Karpas-422 (cell line): Measurements from ENCODE around the gene SLC6A1. TPM values are rescaled to one million over a fixed set of nuclear protein-coding genes. Genes with fewer than 3 reads are reported as not detected.

Experiments used
- DNase-seq: peaks from one replicate; pipeline ENCODE4 v3.0.0-alpha.2; 2015
- H2AFZ ChIP-seq: fragments of 200-600 bp; sonication (generic); 2 replicates; pipeline ENCODE4 v1.6.1; 2014; ENCODE audit warnings: antibody characterized with exemption, low read length, mixed read lengths
- H3K27ac ChIP-seq: fragments of 200-600 bp; sonication (generic); 2 replicates; pipeline ENCODE4 v1.5.1; 2014; ENCODE audit warnings: mild to moderate bottlenecking, low read length, moderate library complexity
- H3K27me3 ChIP-seq: fragments of 200-600 bp; sonication (generic); 2 replicates; pipeline ENCODE4 v1.6.1; 2014; ENCODE audit warnings: low read length, mixed read lengths
- H3K36me3 ChIP-seq: fragments of 200-600 bp; sonication (generic); 2 replicates; pipeline ENCODE4 v1.6.1; 2014; ENCODE audit warnings: low read length, mixed read lengths; ENCODE audit not compliant: insufficient read depth
- H3K4me1 ChIP-seq: fragments of 200-600 bp; sonication (generic); 2 replicates; pipeline ENCODE4 v1.6.1; 2014; ENCODE audit warnings: mild to moderate bottlenecking, low read length, mixed read lengths
- H3K4me2 ChIP-seq: fragments of 200-600 bp; sonication (generic); 2 replicates; pipeline ENCODE4 v1.6.1; 2014; ENCODE audit warnings: low read length, low read depth, mild to moderate bottlenecking; ENCODE audit not compliant: poor library complexity, severe bottlenecking
- H3K4me3 ChIP-seq: fragments of 200-600 bp; sonication (generic); 2 replicates; pipeline ENCODE4 v1.5.1; 2014; ENCODE audit warnings: mild to moderate bottlenecking, antibody characterized with exemption, low read length, mixed read lengths
- H3K79me2 ChIP-seq: fragments of 200-600 bp; sonication (generic); 2 replicates; pipeline ENCODE4 v1.6.1; 2014; ENCODE audit warnings: mild to moderate bottlenecking, low read length, mixed read lengths
- H3K9ac ChIP-seq: fragments of 200-600 bp; sonication (generic); 2 replicates; pipeline ENCODE4 v1.6.0; 2014; ENCODE audit warnings: low read length
- H3K9me2 ChIP-seq: fragments of 200-600 bp; sonication (generic), shearing (Covaris generic); replicated peaks from 2 replicates; pipeline ENCODE4 v1.6.0; 2014; ENCODE audit warnings: mild to moderate bottlenecking, low read length, moderate library complexity; ENCODE audit not compliant: insufficient read depth
- H3K9me3 ChIP-seq: fragments of 300-700, 200-600 bp; sonication (generic); 2 replicates; pipeline ENCODE4 v1.6.1; 2014; ENCODE audit warnings: low read length, mixed read lengths
- H4K20me1 ChIP-seq: fragments of 200-600 bp; sonication (generic); 2 replicates; pipeline ENCODE4 v1.6.1; 2014; ENCODE audit warnings: mild to moderate bottlenecking, antibody characterized with exemption, low read length, low read depth; ENCODE audit not compliant: insufficient read depth
- total RNA-seq: library from RNA; depleted of rRNA; stranded (reverse); fragments of >200 nt; shearing (Covaris generic); gene quantifications from 2 replicates; pipeline ENCODE4 v1.2.3, GENCODE V29; 2014; ENCODE audit warnings: low replicate concordance

Gene SLC6A1
- total RNA-seq, 1 experiment from 2014 or later: not detected

DNA sequence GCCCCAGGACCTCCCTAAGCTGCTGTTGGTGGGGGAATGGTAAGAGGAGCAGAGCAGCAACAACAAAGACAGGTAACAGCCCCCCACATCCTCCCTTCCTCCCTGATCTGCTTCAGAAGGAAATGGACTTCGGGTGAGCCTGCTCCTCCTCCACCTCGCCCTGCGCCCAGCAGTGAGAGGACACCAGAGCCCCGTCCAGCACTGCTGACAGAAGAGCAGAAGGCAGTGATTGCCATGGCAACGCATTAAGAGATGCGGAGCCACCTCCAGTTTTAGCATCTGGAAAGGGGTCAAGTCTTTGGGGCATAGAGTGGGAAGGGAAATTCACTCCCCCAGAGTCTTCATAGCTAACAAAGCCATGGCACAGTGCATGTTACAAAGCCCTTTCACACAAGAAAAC lies 84.2 kb downstream of the SLC6A1 start:
- no peak overlapping the region for H3K4me3 ChIP-seq
- H3K79me2 ChIP-seq: no peaks in the 10 kb centered on the region
- H3K27ac ChIP-seq: no peak overlapping the region
- H3K9me2 ChIP-seq: no peaks in the 10 kb centered on the region
- no peak overlapping the region for H2AFZ ChIP-seq
- no peaks in the 10 kb centered on the region for H3K4me1 ChIP-seq
- H4K20me1 ChIP-seq: no peaks in the 10 kb centered on the region
- no peak for DNase-seq
- H3K36me3 ChIP-seq: no peaks in the 10 kb centered on the region
- H3K9ac ChIP-seq: no peak overlapping the region
- H3K4me2 ChIP-seq: no peak overlapping the region
- no peaks in the 10 kb centered on the region for H3K9me3 ChIP-seq
- H3K27me3 ChIP-seq: no peaks in the 10 kb centered on the region

DNA sequence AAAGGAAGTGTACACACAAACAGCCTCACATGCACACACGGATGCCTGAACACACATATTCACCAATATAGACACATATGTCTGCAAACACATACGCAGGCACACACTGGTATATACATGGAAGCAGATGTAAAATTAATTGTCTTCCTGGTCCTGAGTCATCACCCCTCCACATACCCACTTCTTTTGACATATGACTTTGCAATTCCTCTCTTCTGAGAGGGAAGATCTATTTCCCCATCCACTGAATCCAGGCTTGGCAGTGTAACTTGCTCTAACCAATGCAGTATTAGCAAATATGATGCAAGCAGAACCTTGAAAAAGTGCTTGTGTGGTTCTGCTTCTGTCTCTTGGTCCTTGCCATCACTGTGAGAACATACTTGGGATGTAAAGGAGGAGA lies 84.9 kb downstream of the SLC6A1 start:
- Histone ChIP-seq H3K9ac (no peak overlapping the region), H3K27ac (no peak overlapping the region), H3K27me3 (no peaks in the 10 kb centered on the region), H3K4me3 (no peak overlapping the region), H3K4me1 (no peaks in the 10 kb centered on the region), H4K20me1 (no peaks in the 10 kb centered on the region), H3K9me2 (no peaks in the 10 kb centered on the region), H3K36me3 (no peaks in the 10 kb centered on the region), H3K9me3 (no peaks in the 10 kb centered on the region), H2AFZ (no peak overlapping the region), H3K79me2 (no peaks in the 10 kb centered on the region), H3K4me2 (no peak overlapping the region)
- DNase-seq: no peak

DNA sequence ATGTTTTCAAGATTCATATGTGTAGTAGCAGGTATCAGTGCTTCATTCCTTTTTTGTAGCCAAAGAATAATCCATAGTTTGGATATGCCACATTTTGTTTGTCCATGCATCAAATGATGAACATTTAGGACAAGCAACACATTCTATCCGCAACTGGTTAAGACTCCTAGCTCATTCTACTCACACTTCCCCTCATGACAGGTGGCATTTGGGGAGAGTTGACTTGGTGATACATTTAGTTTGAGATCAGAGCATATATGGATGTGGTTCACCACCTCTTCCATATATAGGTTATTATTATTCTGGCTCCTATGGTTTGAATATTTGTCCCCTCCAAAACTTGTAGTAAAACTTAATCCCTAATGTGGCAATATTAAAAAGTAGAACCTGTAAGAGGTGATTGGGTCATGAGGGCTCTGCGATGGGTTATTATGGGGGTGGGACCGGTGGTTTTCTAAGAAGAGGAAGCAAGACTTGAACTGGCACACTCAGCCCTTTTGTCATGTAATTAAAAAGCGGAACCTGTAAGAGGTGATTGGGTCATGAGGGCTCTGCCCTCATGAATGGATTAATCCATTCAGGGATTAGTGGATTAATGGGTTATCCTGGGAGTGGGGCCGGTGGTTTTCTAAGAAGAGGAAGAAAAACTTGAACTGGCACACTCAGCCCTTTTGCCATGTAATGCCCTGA lies 86.4 kb downstream of the SLC6A1 start:
- DNase-seq: no peak
- Histone ChIP-seq H3K36me3 (no peaks in the 10 kb centered on the region), H3K4me2 (no peak overlapping the region), H3K9ac (no peak overlapping the region), H3K9me3 (no peaks in the 10 kb centered on the region), H3K27ac (no peak overlapping the region), H3K27me3 (no peaks in the 10 kb centered on the region), H3K9me2 (no peaks in the 10 kb centered on the region), H3K4me1 (no peaks in the 10 kb centered on the region), H4K20me1 (no peaks in the 10 kb centered on the region), H3K4me3 (no peak overlapping the region), H3K79me2 (no peaks in the 10 kb centered on the region), H2AFZ (no peak overlapping the region)

DNA sequence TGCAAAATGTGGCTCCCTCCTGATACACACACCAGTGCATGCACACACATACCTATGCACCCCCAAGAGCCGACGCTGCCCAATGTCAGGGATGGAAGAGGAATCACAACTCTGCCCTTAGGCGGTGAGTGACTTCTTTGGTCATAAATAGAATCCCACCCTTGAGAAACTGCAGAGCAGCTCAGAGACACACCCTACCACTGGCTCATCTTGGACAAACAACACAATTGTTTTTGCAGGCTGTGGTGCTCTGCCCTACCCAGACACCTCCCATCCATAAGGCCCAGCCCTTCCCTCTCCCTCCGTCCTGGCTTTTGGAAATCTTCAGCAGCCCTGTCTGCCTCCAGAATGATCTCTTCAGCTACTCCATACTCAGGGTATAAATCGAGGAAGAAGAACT lies 87.9 kb downstream of the SLC6A1 start:
- H3K9me3 ChIP-seq: no peaks in the 10 kb centered on the region
- H3K79me2 ChIP-seq: no peaks in the 10 kb centered on the region
- H3K36me3 ChIP-seq: no peaks in the 10 kb centered on the region
- no peaks in the 10 kb centered on the region for H3K9me2 ChIP-seq
- H4K20me1 ChIP-seq: no peaks in the 10 kb centered on the region
- no peaks in the 10 kb centered on the region for H3K4me1 ChIP-seq
- H3K27ac ChIP-seq: no peak overlapping the region
- no peaks in the 10 kb centered on the region for H3K27me3 ChIP-seq
- no peak overlapping the region for H3K9ac ChIP-seq
- DNase-seq: no peak
- no peak overlapping the region for H3K4me2 ChIP-seq
- no peak overlapping the region for H2AFZ ChIP-seq
- H3K4me3 ChIP-seq: no peak overlapping the region

DNA sequence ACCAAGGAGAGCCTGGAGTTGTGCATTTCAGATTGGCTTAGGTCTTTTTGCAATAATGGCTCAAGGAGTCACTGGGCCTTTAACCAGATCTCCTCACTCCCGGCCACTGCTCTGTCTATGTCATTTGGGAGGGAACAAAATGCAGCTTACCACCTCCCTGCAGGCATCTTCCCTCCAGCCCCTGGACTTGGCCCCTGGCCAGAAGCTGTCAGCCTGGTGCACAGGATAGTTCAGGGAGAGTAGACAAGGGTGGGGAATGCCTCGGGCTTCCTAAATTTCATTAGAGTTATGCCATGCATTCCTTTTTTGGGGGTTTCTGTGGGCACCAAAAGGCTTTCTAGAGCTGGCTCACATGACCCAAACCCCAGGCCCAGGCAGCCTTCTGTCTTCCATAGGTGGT lies 91.5 kb downstream of the SLC6A1 start:
- Histone ChIP-seq H3K4me2 (no peak overlapping the region), H3K4me1 (no peaks in the 10 kb centered on the region)

DNA sequence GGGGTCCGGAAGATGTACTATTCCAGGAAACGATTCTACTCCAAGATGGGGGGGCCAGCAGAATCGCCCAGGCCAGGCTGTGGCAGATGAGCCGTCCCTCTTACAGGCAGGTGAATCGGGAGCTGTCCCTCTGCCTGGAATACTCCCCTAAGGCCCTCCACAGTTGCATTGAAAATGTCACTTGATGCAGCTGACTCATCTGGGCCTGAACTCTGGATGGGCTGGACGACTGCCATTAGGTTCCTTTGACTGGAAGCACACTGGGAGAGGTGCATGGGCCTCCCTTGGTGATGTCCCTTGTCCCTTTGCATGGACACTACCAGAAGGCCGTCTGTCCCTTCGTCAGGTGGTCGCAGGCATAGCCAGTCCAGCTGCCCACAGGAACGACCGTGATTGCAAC lies 92.1 kb downstream of the SLC6A1 start:
- no peaks in the 10 kb centered on the region for H3K4me1 ChIP-seq
- no peaks in the 10 kb centered on the region for H3K9me3 ChIP-seq
- H3K79me2 ChIP-seq: no peaks in the 10 kb centered on the region
- H3K9ac ChIP-seq: no peak overlapping the region
- no peak overlapping the region for H3K4me2 ChIP-seq
- no peaks in the 10 kb centered on the region for H3K36me3 ChIP-seq
- H3K9me2 ChIP-seq: no peaks in the 10 kb centered on the region
- no peak overlapping the region for H2AFZ ChIP-seq
- no peaks in the 10 kb centered on the region for H4K20me1 ChIP-seq
- no peak for DNase-seq
- H3K27ac ChIP-seq: no peak overlapping the region
- no peaks in the 10 kb centered on the region for H3K27me3 ChIP-seq
- no peak overlapping the region for H3K4me3 ChIP-seq

More for the DNA sequence above, 91.5 kb downstream of the SLC6A1 start:
- Histone ChIP-seq H2AFZ (no peak overlapping the region), H4K20me1 (no peaks in the 10 kb centered on the region), H3K36me3 (no peaks in the 10 kb centered on the region), H3K9ac (no peak overlapping the region), H3K27me3 (no peaks in the 10 kb centered on the region), H3K9me2 (no peaks in the 10 kb centered on the region), H3K79me2 (no peaks in the 10 kb centered on the region), H3K9me3 (no peaks in the 10 kb centered on the region), H3K27ac (no peak overlapping the region), H3K4me3 (no peak overlapping the region)
- DNase-seq: no peak

DNA sequence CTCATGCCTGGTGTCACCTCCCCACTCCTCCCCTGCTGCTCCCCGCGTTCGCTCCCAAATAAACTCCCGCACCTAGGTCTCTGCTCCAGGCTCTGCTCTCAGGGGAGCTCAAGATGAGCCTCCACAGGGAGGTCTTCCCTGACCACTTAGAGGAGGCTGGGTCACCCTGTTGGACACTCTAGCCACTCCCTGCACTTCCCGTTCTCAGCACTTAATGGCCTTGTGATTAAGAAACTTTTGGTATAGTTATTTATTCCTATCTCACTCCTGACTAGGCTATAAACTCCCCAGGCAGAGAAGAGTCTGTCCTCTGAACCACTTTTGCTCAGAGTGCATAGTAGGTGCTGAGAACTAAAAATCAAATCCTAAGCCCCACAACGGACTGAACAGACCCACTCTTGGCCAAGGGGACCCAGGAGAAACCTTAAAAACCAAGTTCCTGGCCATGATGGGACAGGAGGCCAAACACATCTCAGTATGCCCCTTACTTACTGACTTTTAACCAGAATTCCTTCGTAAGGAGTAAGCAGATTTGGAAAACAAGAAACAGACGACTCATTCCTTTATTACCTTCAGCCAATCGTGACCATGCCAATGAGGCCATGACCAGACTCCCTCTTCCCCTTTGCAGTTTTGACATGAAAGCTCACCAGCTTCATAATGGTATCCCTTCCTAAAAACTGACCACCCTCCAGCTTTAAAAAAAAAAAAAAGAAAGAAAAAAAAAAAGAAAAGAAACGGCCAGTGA lies 92.7 kb downstream of the SLC6A1 start:
- Histone ChIP-seq H3K4me3 (no peak overlapping the region), H2AFZ (no peak overlapping the region), H3K36me3 (no peaks in the 10 kb centered on the region), H3K9ac (no peak overlapping the region), H3K4me1 (no peaks in the 10 kb centered on the region), H3K9me2 (no peaks in the 10 kb centered on the region), H4K20me1 (no peaks in the 10 kb centered on the region), H3K9me3 (no peaks in the 10 kb centered on the region), H3K27me3 (no peaks in the 10 kb centered on the region), H3K4me2 (no peak overlapping the region), H3K27ac (no peak overlapping the region), H3K79me2 (no peaks in the 10 kb centered on the region)
- no peak for DNase-seq

DNA sequence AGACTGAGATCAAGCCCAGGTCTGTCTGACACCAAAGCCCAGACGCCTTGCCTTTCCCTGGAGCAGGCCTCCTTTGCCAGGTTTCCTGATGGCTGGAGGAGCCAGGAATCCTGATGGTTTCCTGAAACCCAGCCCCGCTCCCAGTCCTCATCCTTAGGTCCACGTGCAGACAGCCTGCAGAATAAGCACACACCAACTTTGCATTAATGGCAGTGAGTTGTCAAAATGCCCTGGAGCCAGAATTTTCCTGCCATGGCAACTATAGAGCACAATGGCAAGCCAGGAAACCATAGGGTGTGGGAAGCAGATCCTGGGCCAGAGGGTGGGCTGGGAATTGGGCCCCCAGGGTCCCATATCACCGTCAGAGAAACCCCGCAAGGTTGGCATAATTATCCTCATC lies 94.3 kb downstream of the SLC6A1 start:
- no peak overlapping the region for H2AFZ ChIP-seq
- H3K79me2 ChIP-seq: no peaks in the 10 kb centered on the region
- no peaks in the 10 kb centered on the region for H3K9me2 ChIP-seq
- no peak overlapping the region for H3K4me3 ChIP-seq
- H4K20me1 ChIP-seq: no peaks in the 10 kb centered on the region
- no peak overlapping the region for H3K9ac ChIP-seq
- H3K27ac ChIP-seq: no peak overlapping the region
- DNase-seq: no peak
- H3K4me1 ChIP-seq: no peaks in the 10 kb centered on the region
- H3K27me3 ChIP-seq: no peaks in the 10 kb centered on the region
- H3K4me2 ChIP-seq: no peak overlapping the region
- no peaks in the 10 kb centered on the region for H3K36me3 ChIP-seq
- no peaks in the 10 kb centered on the region for H3K9me3 ChIP-seq
